ENCODE data around the gene CTXND1.

Gene CTXND1

DNA sequence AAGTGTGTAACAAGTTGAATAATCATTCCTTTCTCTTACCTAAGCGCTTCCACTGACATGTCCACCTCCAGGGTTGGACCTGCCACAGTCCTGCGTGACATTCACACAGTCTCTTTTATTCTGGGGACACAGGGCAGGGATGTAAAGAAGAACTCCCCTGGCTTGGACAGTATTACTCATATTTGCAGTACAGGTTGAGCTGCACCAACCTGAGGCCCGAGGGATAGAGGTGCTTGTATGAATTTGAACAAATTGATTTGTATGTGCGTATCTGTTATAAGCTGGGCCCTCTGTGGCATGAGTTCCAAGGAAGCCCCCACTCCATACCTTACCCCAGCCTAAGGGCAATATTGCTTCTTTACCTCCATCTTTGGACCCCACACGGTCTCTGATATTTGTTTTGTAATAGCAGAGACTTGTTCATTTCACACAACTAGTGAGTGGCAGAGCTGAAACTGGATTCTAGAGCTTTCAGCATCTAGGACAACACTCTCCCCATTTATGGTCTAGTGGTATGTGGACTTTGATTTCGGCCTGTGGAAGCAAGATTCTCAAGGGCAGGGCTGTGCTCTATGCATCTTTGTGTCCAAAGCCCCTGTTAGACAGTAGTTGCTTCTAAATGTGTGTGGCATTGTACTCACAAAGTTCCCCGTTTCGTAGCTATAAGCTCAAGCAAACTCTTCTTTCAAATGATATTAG is 60.0 kb downstream of the CTXND1 start:
- DNase-seq (ENCODE audit: extremely low read depth, insufficient read length), result no peak
- Histone ChIP-seq H3K36me3 (ENCODE audit: control insufficient read depth, insufficient read depth, low read length) (peaks cover 3% of the 10 kb centered on the region; the same call in 1 of the 2 replicates), H3K4me3 (replicated peaks; ENCODE audit: low read depth, low read length) (no peak overlapping the region), H3K27me3 (replicated peaks; ENCODE audit: control insufficient read depth, insufficient read depth, low read length) (no peaks in the 10 kb centered on the region)
- TF ChIP-seq, protein P1, sequence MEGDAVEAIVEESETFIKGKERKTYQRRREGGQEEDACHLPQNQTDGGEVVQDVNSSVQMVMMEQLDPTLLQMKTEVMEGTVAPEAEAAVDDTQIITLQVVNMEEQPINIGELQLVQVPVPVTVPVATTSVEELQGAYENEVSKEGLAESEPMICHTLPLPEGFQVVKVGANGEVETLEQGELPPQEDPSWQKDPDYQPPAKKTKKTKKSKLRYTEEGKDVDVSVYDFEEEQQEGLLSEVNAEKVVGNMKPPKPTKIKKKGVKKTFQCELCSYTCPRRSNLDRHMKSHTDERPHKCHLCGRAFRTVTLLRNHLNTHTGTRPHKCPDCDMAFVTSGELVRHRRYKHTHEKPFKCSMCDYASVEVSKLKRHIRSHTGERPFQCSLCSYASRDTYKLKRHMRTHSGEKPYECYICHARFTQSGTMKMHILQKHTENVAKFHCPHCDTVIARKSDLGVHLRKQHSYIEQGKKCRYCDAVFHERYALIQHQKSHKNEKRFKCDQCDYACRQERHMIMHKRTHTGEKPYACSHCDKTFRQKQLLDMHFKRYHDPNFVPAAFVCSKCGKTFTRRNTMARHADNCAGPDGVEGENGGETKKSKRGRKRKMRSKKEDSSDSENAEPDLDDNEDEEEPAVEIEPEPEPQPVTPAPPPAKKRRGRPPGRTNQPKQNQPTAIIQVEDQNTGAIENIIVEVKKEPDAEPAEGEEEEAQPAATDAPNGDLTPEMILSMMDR (IDR thresholded peaks at IDR 0.05; ENCODE audit: insufficient read depth, low read length, poor library complexity, severe bottlenecking), result no peak

DNA sequence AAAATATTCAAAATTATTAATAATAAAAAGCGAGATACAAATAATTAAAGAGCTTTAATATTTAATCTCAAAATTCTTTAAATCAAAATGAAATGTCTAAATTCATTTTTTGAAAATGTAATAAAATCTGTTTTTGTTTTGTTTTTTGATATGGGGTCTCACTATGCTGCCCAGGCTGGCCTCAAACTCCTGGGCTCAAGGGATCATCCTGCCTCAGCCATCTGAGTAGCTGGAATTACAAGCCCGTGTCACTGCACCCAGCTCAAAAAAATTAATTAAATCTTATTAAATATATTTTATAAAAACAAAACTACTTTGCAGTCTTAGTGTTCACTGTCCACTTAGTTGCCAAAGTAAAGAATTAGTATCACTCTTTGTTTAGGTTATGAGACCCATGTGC is 60.8 kb downstream of the CTXND1 start:
- Histone ChIP-seq H3K27me3 (replicated peaks; ENCODE audit: control insufficient read depth, insufficient read depth, low read length) (no peaks in the 10 kb centered on the region), H3K4me3 (replicated peaks; ENCODE audit: low read depth, low read length) (no peak overlapping the region), H3K36me3 (ENCODE audit: control insufficient read depth, insufficient read depth, low read length) (peaks cover 3% of the 10 kb centered on the region; the same call in 1 of the 2 replicates)
- no peak for DNase-seq (ENCODE audit: extremely low read depth, insufficient read length)
- TF ChIP-seq, protein P1 (IDR thresholded peaks at IDR 0.05; ENCODE audit: insufficient read depth, low read length, poor library complexity, severe bottlenecking), result no peak

DNA sequence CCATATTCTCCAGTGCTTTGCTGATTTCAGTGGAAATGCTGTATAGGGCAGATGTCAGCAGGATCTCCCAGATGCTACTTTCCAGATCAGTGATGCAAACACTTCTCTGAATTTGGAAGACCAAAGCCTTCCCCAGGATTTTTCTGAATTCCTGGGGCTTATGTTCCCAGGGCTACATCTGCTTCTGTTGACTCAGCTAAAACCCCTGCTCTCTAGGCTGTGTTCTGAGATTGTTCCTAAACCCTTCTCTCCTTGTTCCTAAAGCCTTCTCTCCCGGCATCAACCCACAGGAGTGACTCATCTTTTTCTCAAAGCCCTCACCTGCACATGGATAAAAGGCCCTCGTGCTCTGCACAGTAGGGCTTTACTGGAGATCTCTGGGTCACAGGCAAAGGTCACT is 63.8 kb downstream of the CTXND1 start:
- TF ChIP-seq, protein P1 (IDR thresholded peaks at IDR 0.05; ENCODE audit: insufficient read depth, low read length, poor library complexity, severe bottlenecking), result no peak
- no peak for DNase-seq (ENCODE audit: extremely low read depth, insufficient read length)
- Histone ChIP-seq H3K4me3 (replicated peaks; ENCODE audit: low read depth, low read length) (no peak overlapping the region), H3K27me3 (replicated peaks; ENCODE audit: control insufficient read depth, insufficient read depth, low read length) (no peaks in the 10 kb centered on the region), H3K36me3 (ENCODE audit: control insufficient read depth, insufficient read depth, low read length) (peaks cover 6% of the 10 kb centered on the region)

DNA sequence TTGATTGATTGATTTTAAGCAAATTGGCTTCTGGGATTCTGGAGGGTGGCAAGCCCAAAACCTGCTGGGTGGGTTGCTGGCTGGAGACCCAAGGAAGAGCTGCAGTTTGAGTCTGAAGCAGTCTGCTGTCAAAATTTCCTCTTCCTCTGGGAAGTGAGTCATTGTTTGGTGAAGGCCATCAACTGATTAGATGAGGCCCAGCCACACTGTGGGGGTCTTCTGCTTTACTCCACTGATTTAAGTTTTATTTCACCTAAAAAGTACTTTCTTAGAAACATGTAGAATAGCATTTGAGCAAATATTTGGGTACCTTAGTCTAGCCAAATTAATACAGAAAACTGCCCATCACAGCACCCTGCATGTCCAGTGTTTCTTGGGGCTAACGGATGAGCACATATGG is 65.4 kb downstream of the CTXND1 start:
- TF ChIP-seq, protein P1 (IDR thresholded peaks at IDR 0.05; ENCODE audit: insufficient read depth, low read length, poor library complexity, severe bottlenecking), result no peak
- no peak for DNase-seq (ENCODE audit: extremely low read depth, insufficient read length)
- Histone ChIP-seq H3K27me3 (replicated peaks; ENCODE audit: control insufficient read depth, insufficient read depth, low read length) (no peaks in the 10 kb centered on the region), H3K36me3 (ENCODE audit: control insufficient read depth, insufficient read depth, low read length) (peaks cover 8% of the 10 kb centered on the region), H3K4me3 (replicated peaks; ENCODE audit: low read depth, low read length) (no peak overlapping the region)

DNA sequence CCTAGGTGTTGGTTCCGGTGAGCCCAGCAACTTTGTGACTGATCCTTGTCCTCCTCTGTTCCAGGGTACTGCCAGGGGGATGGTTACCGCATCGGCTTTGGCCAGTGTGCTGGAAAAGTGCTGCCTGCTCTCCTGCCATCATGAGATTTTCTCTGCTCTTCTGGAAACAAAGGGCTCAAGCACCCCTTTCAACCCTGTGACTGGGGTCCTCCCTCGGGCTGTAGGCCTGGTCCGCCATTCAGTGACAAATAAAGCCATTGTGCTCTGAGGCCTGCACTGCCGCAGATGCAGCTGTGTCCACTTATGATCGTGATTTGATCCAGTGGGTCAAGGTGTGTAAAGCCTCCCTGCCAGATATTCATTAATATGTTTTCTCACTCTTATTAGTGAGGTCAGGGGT is 65.9 kb downstream of the CTXND1 start:
- H3K27me3 ChIP-seq (replicated peaks; ENCODE audit: control insufficient read depth, insufficient read depth, low read length), result no peaks in the 10 kb centered on the region
- no peak for DNase-seq (ENCODE audit: extremely low read depth, insufficient read length)
- TF ChIP-seq, protein P1 (IDR thresholded peaks at IDR 0.05; ENCODE audit: insufficient read depth, low read length, poor library complexity, severe bottlenecking), result no peak
- H3K4me3 ChIP-seq (replicated peaks; ENCODE audit: low read depth, low read length), result no peak overlapping the region
- peaks cover 9% of the 10 kb centered on the region for H3K36me3 ChIP-seq (ENCODE audit: control insufficient read depth, insufficient read depth, low read length)

DNA sequence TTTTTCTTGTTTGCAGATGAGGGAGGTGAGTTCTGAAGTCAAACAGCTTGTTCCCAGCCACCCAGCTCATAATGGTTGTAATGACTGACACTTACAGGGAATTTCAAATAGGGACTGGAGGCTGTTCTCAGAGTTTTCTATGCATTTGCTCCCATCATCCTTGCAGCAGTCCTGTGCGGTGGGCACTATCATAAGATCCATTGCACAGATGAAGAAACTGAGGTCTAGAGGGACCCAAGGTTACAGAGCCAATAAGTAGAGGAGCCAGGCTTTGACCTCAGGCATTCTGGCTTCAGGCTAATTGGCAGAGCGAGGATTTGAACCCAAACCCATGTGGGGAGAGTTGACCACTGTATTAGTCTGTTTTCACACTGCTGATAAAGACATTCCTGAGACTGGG is 66.9 kb downstream of the CTXND1 start:
- DNase-seq (ENCODE audit: extremely low read depth, insufficient read length), result no peak
- TF ChIP-seq, protein P1 (IDR thresholded peaks at IDR 0.05; ENCODE audit: insufficient read depth, low read length, poor library complexity, severe bottlenecking), result no peak
- H3K4me3 ChIP-seq (replicated peaks; ENCODE audit: low read depth, low read length), result no peak overlapping the region
- H3K36me3 ChIP-seq (ENCODE audit: control insufficient read depth, insufficient read depth, low read length), result peaks cover 13% of the 10 kb centered on the region
- no peaks in the 10 kb centered on the region for H3K27me3 ChIP-seq (replicated peaks; ENCODE audit: control insufficient read depth, insufficient read depth, low read length)

Data from GM06990 (cell line).